RPMI8226 (cell line): ENCODE measurements around the gene DGCR2.
"Not testable (repeated sequence)": the region's sequence is repeated elsewhere in the genome, so short reads cannot be mapped to it uniquely, and the experiment has no call there.

ENCODE experiments used
- DNase-seq: peaks from one replicate; pipeline ENCODE4 v3.0.0-alpha.2; 2015

The DGCR2 gene

DNA sequence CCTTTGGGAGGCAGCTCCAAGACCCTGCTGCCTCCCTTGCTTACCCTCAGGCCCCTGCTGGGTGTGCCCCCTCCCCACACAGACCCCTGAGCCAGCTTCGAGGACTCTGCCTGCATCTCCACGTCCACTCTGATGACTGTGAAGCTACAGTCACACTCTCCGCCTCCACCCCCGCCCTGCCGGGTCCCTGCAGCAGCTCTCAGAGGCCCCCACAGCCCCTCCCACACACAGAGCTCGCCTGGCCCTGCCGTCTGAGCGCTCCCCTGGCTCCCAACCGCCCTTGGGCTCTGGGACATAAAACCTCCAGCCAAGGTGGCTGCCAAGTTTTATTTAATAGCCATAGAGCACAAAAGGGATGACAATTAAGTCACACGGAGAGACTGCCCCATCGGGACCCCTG, 96.1 kb downstream of the DGCR2 start:
- DNase-seq: not testable (repeated sequence)

DNA sequence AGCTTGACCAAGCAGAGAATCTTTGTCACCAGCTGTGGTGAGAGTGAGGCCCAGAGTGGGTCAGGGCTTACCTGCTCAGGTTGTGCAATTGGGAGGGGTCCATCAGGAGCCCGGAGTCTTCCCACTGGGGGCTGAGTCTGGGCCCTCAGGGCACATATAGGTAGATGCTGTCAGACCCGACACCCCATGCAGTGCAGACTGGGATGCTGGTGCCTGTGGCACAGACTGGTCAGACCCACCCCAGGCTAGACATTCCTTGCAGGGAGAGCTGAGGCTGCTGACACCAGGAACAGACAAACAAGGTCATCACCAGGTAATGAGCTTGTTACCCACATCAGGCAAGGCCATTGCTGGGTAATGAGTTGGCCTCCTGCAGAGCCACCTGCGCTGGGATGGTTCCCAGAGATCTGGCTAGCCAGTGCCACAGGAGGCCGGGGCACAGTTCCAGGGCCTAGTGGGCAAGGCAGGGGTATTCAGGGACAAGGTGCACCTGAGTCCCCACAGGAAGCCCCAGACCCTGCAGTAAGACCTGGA, 97.2 kb downstream of the DGCR2 start:
- DNase-seq: not testable (repeated sequence)

DNA sequence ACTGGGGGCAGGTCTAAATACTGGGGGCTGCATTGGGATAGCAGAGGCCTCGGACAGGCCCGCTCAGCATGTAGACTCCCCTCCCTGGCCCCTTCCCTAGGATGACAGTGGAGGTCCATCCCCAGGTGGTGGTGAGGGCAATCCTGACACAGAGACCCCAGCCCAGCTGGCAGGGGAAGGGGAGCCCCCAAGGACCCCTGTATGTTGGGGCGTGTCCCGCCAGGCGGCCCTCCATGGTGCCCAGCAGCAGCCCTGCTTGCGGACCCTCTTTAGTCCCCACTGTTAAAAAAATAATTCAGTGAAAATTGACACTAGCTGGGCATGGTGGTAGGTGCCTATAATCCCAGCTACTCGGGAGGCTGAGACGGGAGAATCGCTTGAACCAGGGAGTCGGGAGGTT, 98.3 kb downstream of the DGCR2 start:
- not testable (repeated sequence) for DNase-seq

DNA sequence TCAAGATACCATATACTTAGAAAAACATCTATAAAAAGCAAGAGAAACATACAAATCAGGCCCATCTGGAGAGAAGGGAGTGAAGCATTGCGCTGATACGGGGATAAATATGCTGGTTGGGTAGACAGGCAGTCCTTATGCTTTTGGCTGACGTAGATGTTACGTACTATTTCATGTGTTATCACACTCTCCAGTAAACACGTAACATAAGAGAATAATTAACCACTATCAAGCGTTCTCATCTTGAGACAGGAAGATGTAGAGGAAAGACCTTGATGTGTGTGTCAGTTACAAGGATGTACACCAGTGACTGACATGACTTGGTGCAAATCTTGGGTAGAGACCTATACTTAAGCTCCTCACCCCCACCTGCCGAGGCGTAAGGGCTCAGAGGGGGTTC, 99.5 kb downstream of the DGCR2 start:
- no peak for DNase-seq

DNA sequence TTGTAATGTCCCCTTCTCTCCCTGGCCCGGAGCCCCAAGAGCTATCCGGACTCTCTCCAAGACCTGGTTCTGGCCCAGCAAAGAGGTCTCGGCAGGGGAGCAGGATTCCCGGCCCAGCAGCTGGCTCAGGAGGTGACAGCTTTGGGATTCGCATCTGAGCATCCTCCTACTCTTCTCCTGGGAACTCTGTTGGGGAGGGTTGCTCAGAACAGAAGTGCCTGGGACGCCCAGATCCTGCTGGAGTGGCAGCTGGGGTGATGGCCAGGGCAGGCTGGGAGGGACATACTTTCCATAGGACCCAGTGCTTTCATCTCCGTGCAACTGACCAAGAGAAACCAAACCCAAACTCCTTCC, 102.6 kb downstream of the DGCR2 start:
- no peak for DNase-seq

DNA sequence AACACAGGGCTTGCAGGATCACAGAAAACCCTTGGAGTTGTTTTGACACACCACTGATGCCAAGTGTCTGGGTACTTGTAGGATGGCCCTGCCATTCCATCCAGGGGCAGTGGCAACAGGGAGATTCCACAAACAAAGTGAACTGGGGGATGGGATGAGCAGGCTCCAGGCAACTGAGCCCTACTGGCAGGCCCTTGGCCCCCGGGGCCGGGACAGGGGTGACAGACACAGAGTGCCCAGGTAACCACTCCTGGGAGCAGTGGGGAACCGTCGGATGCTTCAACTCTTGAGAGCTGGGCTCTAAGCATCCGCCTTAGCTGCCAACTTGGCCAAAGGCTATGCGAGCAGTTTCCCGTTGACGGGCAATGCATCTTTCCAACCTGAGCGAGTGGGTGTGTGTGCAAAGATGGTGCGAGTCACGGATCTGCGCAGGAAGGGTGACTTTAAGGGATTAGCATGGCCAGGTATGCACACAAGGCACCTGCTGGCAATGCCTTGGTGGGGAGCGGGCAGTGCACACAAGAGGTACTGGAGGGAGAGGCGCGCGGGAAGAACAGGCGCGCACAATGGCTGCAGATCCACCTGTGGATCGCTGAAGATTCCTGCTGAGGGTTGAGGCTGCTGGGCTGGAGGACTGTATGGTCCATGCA, 103.1 kb downstream of the DGCR2 start:
- DNase-seq: no peak

DNA sequence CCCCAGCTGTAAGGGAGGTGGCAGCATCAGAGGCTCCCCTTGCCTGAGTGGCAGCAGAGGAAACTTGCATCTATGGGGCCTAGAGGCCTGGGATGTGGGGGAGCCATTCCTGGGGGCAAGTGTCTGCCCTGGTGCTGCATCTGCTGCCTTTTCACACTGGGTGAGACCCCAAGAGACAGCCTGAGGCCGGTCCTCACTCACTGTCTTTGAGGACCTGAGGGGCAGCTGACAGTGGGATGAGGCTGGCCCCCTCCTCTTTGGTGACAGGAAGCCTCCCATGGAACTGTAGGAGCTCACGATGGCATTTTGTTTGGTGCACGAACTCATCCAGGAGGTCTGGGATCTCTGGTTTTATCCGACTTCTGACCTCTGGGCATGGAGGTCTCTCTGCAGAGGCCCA, 104.0 kb downstream of the DGCR2 start:
- no peak for DNase-seq

DNA sequence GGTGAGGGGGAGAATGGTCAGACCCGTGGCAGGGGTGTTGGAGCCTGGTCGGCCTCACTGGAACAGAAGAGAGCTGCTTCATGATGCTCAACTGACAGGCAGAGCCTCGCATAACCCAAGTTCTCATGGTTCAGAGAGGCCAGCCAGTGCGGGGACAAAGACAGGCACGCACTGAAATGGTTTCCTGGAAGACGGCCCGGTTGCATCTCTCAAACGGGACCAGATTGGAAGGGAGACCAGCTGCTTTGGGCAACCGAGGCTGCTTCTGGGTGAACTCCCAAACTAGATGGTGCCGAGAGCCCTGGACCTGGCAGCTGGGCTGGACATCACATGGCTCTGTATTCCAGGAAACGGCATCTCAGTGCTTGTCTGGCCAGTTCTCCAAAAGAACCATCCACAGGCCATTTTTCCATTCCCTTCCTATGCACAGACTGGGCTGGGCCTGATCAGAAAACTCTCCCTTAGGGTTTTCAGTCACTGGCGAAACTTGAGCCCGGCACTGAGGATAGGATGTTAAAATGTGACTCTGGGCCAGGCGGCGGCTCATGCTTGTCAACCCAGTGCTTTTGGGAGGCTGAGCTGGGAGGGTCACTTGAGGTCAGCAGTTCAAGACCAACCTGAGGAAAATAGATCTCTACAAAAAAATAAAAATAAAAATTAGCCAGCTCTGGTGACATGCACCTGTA, 106.0 kb downstream of the DGCR2 start:
- DNase-seq: no peak

DNA sequence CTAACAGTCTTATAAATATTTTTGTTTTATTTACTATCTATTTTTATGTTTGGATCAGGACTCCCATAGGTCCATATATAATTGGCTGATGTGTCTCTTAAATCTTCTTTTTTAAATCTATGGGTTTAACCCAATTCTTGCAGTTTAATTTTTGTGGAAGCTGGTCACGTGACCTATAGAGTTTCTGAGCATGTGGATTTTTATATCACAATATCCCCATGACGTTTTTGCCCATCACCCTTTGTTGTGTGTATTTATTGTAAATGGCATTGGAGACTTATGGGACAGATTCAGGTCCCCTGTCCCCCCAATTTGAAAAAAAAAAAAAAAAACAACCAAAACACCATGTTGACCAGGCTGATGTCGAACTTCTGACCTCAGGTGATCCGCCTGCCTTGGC, 107.3 kb downstream of the DGCR2 start:
- no peak for DNase-seq

DNA sequence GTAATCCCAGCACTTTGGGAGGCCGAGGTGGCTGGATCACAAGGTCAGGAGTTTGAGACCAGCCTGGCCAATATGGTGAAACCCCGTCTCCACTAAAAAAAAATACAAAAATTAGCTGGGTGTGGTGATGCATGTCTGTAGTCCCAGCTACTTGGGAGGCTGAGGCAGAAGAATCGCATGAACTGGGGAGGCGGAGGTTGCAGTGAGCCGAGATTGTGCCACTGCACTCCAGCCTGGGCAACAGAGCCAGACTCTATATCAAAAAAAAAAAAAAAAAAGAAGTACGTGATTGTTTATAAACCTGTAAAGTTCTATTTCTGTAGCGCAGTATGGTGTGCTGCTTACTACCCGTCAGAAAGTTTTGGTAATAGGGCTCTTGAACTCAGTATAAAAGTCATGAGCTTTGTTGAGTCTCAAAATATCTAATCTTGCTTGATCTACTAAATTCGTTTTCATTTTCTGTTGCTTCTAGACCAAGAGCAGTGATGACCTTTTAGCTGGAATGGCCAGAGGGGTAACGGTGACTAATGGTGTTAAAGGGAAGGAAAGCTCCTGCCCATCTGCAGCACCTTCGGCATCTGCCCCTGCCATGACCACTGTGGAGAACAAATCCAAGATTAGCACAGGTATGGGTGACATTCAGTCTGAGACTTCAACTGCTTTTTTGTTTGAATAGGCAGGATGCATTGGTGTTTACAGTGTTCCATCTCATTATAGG, 108.2 kb downstream of the DGCR2 start:
- not testable (repeated sequence) for DNase-seq

DNA sequence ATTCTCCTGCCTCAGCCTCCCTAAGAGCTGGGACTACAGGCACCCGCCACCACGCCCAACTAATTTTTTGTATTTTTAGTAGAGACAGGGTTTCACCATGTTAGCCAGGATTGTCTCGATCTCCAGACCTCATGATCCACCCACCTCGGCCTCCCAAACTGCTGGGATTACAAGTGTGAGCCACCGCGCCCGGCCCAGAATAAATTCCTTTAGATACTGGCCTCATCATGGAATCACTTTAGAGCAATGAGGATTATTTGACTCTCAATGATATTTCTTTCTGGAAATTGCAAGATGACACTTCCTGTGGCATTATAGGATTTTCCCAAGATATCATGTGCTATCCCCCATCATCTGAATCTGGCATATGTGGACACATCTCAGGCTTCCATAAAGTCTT, 108.8 kb downstream of the DGCR2 start:
- not testable (repeated sequence) for DNase-seq

DNA sequence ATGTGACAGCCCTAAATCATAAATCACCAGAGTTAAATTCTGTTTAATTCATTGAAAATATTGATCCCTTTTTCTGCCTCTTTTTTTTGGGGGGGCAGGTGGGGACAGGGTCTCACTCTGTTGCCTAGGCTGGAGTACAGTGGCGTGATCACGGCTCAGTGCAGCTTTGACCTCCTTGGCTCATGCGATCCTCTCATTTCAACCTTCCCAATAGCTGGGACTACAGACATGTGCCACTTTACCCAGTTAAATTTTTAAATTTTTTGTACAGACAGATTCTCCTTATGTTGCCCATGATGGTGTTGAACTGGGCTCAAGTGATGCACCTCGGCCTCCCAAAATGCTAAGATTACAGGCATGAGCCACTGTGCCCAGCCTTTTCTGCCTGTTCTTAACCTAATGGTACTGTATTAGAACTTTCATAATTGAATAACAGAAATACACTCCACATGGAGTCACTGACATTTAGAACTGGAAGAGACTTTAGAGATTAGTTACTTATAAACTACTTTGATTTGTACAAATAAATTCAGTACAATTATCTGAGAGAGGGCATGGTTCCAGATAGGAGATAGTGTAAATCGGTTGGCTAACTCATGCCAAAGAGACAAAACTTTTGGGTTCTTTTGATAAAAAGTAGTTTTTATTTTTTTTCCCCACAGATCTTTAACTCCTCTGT, 109.8 kb downstream of the DGCR2 start:
- no peak for DNase-seq

DNA sequence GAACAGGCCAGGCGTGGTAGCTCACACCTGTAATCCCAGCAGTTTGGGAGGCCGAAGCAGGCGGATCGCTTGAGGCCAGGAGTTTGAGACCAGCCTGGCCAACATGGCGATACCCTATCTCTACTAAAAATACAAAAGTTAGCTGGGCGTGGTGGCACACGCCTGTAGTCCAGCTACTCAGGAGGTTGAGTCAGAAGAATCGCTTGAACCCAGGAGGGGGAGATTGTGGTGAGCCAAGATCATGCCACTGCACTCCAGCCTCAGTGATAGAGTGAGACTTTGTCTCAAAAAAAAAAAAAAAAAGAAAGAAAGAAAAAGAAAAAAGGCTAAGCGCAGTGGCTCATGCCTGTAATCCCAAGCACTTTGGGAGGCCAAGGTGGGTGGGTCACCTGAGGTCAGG, 110.6 kb downstream of the DGCR2 start:
- DNase-seq: not testable (repeated sequence)

DNA sequence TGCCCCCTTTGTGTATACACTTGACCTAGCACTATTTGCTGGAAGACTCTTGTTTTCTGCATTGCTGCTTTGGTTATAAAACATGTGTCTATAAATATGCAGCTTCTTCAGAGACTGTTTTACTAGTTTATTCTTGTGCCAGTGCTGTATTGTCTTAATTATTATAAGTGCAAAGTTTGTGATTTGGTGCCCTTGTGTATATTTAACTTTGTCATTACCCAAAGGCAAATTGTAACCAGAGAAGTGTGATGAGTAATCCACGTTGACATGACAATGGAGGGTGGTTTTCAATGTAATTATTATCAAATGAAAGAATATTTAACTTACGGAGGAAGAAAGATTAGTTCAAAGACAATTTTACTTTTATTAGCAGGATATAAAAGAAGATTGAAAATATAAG, 111.1 kb downstream of the DGCR2 start:
- DNase-seq: no peak

DNA sequence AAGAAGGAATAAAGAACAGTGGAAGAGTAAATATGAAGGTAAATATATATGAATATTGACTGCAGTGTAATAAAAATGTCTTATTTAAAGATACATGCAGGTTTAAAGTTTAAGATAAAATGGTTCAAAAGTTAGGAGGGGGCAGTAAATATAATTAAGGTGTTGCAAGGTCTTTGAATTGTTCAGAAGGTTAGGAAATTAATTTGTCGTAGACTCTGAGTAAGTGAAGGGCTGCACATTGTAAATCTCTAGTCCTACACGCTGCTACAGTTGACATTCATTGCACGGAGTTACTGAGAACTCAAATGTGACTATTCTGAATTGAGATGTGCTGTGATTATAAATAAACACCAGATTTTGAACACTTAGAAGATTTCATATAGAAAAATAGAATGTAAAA, 116.3 kb downstream of the DGCR2 start:
- DNase-seq: no peak

DNA sequence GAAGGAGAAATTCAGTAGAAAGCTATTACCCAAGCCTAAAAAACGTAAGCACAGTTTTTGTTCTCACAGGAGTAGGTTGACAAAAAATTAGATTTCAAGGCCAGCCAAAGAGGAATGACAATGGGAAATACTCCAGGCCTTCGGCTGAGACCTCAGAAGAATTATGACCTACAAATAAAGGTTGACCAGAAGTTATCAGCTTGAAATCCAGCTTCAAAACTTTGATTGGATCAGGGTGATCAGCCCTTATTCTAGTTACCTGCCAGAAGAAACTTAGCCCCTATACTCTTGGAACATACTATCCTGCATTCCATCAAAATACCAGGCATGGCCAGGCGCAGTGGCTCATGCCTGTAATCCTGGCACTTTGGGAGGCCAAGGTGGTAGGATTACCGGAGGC, 117.7 kb downstream of the DGCR2 start:
- DNase-seq: no peak

DNA sequence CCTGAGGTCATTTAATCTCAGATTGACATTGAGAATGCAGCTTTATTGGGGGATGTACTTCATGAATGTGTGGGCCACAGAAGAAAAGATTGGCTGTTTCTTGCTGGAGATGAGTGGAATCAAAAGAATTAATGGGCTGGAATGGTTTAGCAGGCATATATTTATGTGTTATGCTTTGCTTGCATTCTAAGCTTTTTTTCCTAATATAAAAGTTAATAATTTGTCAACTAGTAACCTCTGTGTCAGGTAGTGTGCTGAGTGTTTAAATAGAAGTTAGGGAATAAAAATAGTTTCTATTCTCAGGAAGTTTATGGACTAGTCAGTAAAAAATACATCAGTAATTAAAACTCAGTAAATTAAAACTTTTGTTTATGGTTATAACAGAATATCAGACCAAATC, 118.7 kb downstream of the DGCR2 start:
- no peak for DNase-seq

DNA sequence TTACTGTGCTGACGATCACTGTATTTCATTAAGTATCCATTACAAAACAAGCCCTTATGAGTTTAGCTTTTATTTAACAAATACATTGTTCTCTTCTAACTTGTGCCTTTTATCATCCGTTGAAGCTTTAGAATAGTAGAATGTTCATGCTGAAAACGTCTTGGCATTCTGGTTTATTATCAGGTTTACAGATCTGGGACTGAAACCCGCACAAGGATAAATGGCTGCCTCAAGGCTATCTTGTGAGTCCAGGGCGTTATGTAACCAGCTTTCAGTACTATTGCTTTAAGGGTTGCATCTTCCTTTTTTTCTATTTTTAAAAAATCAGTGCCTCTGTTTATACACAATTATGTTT, 119.6 kb downstream of the DGCR2 start:
- no peak for DNase-seq

DNA sequence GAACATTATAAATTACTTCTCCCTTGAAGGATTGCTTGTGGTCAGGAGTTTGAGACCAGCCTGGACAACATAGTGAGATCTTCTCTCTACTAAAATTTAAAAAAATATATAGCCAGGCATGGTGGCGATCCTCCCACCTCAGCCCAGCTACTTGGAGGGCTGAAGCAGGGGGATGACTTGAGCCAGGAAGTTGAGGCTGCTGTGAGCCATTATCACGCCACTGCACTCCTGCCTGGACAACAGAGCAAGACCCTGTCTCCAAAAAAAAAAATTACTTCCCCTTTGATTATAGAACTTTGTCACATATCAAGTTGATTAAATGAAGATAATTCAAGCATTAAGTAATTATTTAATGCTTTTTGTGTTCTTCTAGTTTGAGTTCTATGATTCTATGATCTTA, 121.0 kb downstream of the DGCR2 start:
- no peak for DNase-seq

DNA sequence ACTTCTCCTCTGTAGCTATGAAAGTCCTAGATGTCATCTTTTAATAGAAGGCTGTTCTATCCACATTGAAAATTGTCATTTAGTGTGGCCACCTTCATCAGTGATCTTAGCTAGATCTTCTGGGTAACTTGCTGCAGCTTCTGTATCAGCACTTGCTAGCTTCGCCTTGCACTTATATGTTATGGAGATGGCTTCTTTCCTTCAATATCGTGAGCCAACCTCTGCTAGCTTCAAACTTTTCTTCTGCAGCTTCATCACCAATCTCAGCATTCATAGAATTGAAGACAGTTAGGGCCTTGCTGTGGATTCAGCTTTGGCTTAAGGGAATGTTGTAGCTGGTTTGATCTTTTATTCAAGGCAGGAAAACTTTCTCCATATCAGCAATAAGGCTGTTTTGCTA, 122.1 kb downstream of the DGCR2 start:
- DNase-seq: not testable (repeated sequence)

DNA sequence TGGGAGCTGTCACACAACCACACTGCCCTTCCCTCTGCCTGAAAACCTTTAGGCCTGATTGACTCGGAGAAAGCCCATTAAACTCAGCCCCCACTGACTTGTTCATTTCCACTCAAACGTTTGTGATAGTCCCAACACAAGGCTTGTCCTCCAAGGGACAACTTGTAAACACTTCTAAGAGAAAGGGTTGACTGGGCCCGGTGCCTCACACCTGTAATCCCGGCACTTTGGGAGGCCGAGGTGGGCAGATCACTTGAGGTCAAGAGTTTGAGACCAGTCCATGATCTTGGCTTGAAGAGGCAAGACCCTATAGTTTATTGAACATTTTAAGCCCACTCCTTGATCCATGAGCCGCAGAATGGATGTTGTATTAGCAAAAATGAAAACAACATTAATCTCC, 122.8 kb downstream of the DGCR2 start:
- DNase-seq: no peak

DNA sequence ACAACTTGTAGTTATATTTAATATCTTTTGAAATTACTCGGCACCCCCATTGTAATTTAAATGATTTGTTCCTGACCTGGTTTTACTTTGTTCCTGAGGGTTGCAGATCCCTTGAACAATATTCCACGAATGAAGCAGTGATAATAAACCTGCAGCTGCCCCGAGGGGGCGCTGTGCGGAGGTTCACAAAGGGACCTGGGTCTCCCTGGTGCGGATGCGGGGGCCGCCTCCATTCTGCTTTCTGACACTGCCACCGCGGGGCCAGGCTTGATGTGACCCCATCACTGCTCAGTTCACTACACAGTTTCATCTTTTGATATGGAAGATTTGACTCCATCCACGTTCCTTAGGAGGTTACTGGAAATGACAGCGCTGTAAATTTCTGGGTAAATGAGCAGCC, 123.2 kb downstream of the DGCR2 start:
- DNase-seq: no peak

DNA sequence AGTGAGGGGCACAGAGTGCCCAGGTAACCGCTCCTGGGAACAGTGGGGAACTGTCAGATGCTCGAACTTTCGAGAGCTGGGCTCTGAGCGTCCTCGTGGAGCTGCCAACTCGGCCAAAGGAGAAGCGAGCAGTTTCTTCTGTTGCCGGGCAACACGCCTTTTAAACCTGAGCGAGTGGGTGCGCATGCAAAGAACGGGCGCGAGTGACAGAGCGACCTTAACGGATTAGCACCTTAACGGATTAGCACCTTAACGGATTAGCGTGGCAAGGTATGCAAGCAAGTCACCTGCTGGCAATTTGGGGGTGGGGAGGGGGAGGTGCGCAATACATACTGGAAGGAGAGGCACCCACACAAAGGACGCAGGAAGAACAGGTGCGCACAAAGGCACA, 124.3 kb downstream of the DGCR2 start:
- no peak for DNase-seq
